Motor neuron (in vitro differentiated cells): Measurements from ENCODE around the gene NT5C2. TPM values are rescaled to one million over a fixed set of nuclear protein-coding genes. Genes with fewer than 3 reads are reported as not detected.
A peak's percentile ranks its signal among the peaks of the same experiment; 100 is the strongest.

Experiments
- ATAC-seq, 8 experiments: fragments of 200-7000 bp; cut with Tn5 transposase; replicated peaks in 6 of 8; 2 replicates each; pipeline ENCODE4 v1.8.0; 2021; ENCODE audit warnings: mild to moderate bottlenecking in 8 of 8, moderate library complexity in 8 of 8
- H3K27ac ChIP-seq, 2 donors: fragments of 250-450 bp; sonication (Bioruptor Pico); 2 replicates each; pipeline ENCODE4 v1.9.0; 2021; ENCODE audit warnings: antibody characterized with exemption in 2 of 2, mild to moderate bottlenecking in 2 of 2, moderate library complexity in 1 of 2
- H3K4me1 ChIP-seq, 2 donors: fragments of 250-450 bp; sonication (Bioruptor Pico); replicated peaks in 1 of 2; 2 replicates each; pipeline ENCODE4 v1.6.1; 2021; ENCODE audit warnings: antibody characterized with exemption in 2 of 2, mild to moderate bottlenecking in 2 of 2, moderate library complexity in 1 of 2
- H3K4me3 ChIP-seq, 5 donors: fragments of 250-450 bp; sonication (Bioruptor Pico); 2 replicates each; pipeline ENCODE4 v1.9.0; 2021; ENCODE audit warnings: antibody characterized with exemption in 5 of 5, mild to moderate bottlenecking in 5 of 5, moderate library complexity in 4 of 5
- WGBS, 10 experiments: fragments of 450-650 bp; shearing (Covaris generic); methylation state at CpG; one replicate each; pipeline ENCODE4 v1.0.0; 2022; 5-methylcytosine and 5-hydroxymethylcytosine counted together
- in situ Hi-C, 9 experiments: fragments of 400-800 bp; cut with MboI; loops; one replicate each; pipeline ENCODE4 v1.15.0; 2021; ENCODE audit warnings: low sequenced_read_pairs in 9 of 9, low pct_unique_long_range_greater_than_20kb in 2 of 9; ENCODE audit not compliant: unreplicated experiment in 9 of 9
- total RNA-seq, 8 experiments: library from RNA; unstranded; fragments of 300-600 nt; gene quantifications; 2 replicates each; pipeline versions ENCODE4 v1.2.3 to v1.2.4, GENCODE V29; 2022

The NT5C2 gene
- total RNA-seq, 8 experiments from 2014 or later: 39.5 to 103 (median 55.2) TPM

DNA sequence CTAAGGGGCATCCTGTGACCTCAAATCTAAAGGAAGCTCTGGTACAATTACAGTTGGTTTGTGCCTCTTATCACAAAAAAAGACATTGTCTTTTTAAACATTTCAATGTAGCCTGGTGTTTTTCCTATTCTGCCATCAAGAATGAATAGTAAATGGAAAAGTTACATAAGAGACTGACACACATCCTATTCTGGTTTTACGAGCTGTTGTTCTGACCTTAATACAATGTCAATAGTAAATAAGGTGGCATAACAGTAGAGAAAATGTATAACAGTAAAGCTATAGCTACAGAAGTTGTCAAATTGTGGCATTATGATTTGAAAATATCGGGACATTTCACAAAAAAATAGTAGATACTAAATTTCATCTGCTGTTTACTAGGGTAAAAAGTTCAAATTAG is 88.4 kb downstream of the NT5C2 start:
- ATAC-seq: no peak
- 0 to 50% (median 30%) methylated on average over 1 to 2 of the region's 2 CpGs; no CpG with 5 or more reads in 1 of the 10 experiments for WGBS, 10 experiments
- Histone ChIP-seq H3K27ac (no peak overlapping the region), H3K4me3 (no peak overlapping the region), H3K4me1 (no peaks in the 10 kb centered on the region)
- in situ Hi-C loops: no loop called here

GRCh38 chr10:103103989-103104388 is 89.1 kb downstream of the NT5C2 start:
- H3K27ac ChIP-seq: no peak overlapping the region
- H3K4me1 ChIP-seq: no peaks in the 10 kb centered on the region
- no peak for ATAC-seq
- WGBS, 10 experiments: 64 to 100% (median 89%) methylated on average over 1 to 2 of the region's 2 CpGs; no CpG with 5 or more reads in 1 of the 10 experiments
- in situ Hi-C loops: no loop called here
- H3K4me3 ChIP-seq: no peak overlapping the region

DNA sequence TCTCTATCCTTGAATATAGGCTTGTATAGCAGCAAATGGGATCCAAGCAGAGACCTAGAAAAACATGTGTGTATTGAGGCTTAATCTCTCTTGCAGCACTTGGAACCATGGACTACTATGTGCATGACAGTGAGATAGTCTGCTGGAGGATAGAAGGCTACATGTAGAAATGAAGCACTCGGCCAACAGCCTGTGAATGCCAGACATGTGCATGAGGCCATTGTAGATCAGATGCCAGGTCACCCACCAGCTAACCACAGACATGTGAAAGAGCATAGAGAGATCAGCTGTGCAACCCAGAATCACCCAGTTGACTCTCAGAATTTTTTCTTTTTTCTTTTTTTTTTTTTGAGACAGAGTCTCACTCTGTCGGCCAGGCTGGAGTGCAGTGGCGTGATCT is 90.9 kb downstream of the NT5C2 start:
- no peaks in the 10 kb centered on the region for H3K4me1 ChIP-seq
- H3K27ac ChIP-seq: no peak overlapping the region
- in situ Hi-C loops: no loop called here
- H3K4me3 ChIP-seq: no peak overlapping the region
- 88 to 100% (median 97%) methylated on average over 1 to 3 of the region's 3 CpGs; no CpG with 5 or more reads in 6 of the 10 experiments for WGBS, 10 experiments
- ATAC-seq: no peak

DNA sequence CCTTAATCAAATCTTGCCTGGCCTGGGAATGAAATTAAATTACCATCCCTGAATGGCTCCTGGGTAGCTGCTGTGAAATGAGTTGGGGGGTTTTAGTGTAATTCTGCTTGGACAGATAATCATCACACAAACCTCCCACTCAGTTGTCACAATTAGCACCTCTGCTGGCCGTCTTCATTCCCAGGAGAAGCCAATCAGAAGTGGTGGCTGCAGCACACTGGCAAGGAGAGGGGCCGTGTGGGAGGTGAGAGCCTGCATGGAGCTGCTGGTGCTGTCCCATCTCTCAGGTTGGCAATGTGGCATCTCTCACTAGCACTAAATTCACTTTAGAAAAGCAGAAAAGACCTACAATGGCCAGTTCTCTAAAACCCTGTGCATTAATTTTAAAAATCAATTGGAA is 92.5 kb downstream of the NT5C2 start:
- H3K27ac ChIP-seq: no peak overlapping the region
- ATAC-seq: no peak
- H3K4me3 ChIP-seq: no peak overlapping the region
- 0 to 100% (median 78%) methylated on average over 1 to 2 of the region's 2 CpGs; no CpG with 5 or more reads in 5 of the 10 experiments for WGBS, 10 experiments
- in situ Hi-C loops: no loop called here
- no peaks in the 10 kb centered on the region for H3K4me1 ChIP-seq

DNA sequence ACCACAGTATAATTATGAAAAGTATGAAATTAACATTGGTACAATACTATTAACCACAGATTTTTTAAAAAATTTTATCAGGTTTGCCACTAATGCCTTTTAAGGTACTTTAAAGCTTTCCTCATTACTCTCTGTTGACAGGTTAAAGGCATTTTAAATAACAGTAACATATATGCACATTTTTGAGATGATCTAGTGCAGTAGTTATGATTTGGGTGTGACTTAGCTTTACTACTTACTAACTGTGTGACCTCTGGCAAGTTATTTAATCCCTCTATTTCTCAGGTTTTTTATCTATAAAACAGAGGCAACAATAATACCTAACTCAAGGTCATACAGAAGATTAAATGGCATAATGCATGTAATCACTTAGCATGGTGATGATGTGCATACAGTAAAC is 94.8 kb downstream of the NT5C2 start:
- peak in 3 of 8 experiments; percentile 39 to 66 (median 51) for ATAC-seq
- H3K27ac ChIP-seq: no peak overlapping the region
- in situ Hi-C loops: loop anchor here in 1 of 9 experiments (25.0 kb wide), 1 partner anchor 139 kb away; the partner anchor contains the start of gene RPEL1

DNA sequence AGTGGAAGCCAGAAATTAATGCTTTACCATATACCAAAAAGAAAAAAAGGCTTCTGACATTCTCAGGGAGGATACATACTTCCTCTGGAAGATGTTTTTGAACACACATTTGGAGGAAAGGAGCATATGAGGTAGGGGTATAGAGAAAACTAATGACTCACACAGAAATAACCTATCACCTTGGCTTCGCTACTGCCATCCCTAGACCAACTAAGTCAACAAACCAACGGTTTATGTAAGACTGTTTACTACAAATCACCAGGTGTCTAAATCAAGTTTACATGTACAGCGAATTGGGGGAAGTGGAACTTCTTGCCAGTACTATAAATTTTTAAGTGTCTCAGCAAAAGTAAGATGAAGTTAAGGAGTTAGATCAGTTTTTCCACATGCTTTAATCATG is 96.9 kb downstream of the NT5C2 start:
- H3K4me1 ChIP-seq: no peaks in the 10 kb centered on the region
- no peak for ATAC-seq
- no peak overlapping the region for H3K4me3 ChIP-seq
- no peak overlapping the region for H3K27ac ChIP-seq
- WGBS, 10 experiments: 75 to 100% (median 80%) methylated on average over 1 to 3 of the region's 3 CpGs; no CpG with 5 or more reads in 2 of the 10 experiments
- in situ Hi-C loops: loop anchor here in 1 of 9 experiments (25.0 kb wide), 1 partner anchor 141 kb away; the partner anchor contains the start of gene RPEL1

More for the DNA sequence above, 94.8 kb downstream of the NT5C2 start:
- Histone ChIP-seq H3K4me1 (no peaks in the 10 kb centered on the region), H3K4me3 (no peak overlapping the region)

GRCh38 chr10:103095005-103095404 is 98.1 kb downstream of the NT5C2 start:
- H3K27ac ChIP-seq: no peak overlapping the region
- no peaks in the 10 kb centered on the region for H3K4me1 ChIP-seq
- no peak for ATAC-seq
- in situ Hi-C loops: loop anchor here in 1 of 9 experiments (25.0 kb wide), 1 partner anchor 142 kb away; the partner anchor contains the start of gene RPEL1
- H3K4me3 ChIP-seq: no peak overlapping the region

- no peak overlapping the region for H3K4me3 ChIP-seq
- H3K4me1 ChIP-seq: no peaks in the 10 kb centered on the region
- WGBS, 10 experiments: 80 to 100% (median 100%) methylated on average over 1 to 6 of the region's 7 CpGs; no CpG with 5 or more reads in 3 of the 10 experiments
- no peak overlapping the region for H3K27ac ChIP-seq
- in situ Hi-C loops: loop anchor here in 1 of 9 experiments (25.0 kb wide), 1 partner anchor 146 kb away; the partner anchor contains the start of gene RPEL1
- no peak for ATAC-seq
Measured at GRCh38 chr10:103090911-103091310, 102.2 kb downstream of the NT5C2 start.

DNA sequence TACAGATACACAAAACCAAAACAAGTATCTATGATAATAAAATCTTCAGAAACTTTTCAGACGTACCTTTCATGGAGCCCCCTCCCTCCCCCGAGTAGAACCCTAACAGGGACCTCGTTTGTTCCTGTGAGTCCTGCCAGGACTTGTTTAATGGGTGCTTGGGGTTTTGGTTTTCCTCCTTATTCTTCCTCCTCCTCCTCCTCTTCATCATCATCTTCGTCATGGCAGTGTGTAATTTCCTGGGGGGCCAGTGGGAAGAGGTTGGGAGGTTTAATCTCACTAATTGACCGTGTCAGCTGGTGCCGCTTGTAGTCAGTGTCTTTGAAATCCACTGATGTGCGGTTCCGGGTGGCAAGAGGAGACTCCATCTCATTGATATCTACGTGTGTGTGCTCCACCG is 103.6 kb downstream of the NT5C2 start:
- no peaks in the 10 kb centered on the region for H3K4me1 ChIP-seq
- H3K27ac ChIP-seq: no peak overlapping the region
- ATAC-seq: no peak
- in situ Hi-C loops: loop anchor here in 1 of 9 experiments (25.0 kb wide), 1 partner anchor 148 kb away; the partner anchor contains the start of gene RPEL1
- H3K4me3 ChIP-seq: no peak overlapping the region
- 79 to 98% (median 88%) methylated on average over 3 to 8 of the region's 10 CpGs; no CpG with 5 or more reads in 3 of the 10 experiments for WGBS, 10 experiments

DNA sequence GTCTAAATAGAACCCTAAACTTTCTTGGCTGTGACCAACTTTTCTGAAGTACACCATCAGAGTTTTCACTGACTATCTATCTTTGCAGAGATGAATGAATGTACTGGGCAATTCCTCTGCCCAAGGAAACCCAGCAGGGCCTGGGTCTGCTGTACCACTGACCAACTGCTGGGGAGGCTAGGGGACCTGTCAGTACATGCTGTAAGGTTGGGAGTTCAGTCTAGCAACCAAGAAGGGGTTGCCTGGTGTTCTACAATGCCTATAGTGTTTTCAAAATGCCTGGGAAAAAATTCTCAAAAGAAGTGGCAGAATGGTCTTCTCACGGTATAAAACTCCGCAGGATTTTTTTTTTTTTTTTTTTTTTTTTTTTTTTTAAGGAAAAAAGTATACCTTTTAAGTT is 106.3 kb downstream of the NT5C2 start:
- ATAC-seq: peak in 1 of 8 experiments; percentile 70
- 85 to 100% (median 100%) methylated on average over 1 to 2 of the region's 2 CpGs; no CpG with 5 or more reads in 3 of the 10 experiments for WGBS, 10 experiments
- H3K4me3 ChIP-seq: no peak overlapping the region
- in situ Hi-C loops: loop anchor here in 1 of 9 experiments (25.0 kb wide), 1 partner anchor 151 kb away; the partner anchor contains the start of gene RPEL1
- H3K4me1 ChIP-seq: no peaks in the 10 kb centered on the region
- no peak overlapping the region for H3K27ac ChIP-seq

- WGBS, 10 experiments: 43 to 100% (median 88%) methylated on average over 1 to 2 of the region's 2 CpGs
- no peaks in the 10 kb centered on the region for H3K4me1 ChIP-seq
- no peak overlapping the region for H3K27ac ChIP-seq
- in situ Hi-C loops: loop anchor here in 1 of 9 experiments (25.0 kb wide), 1 partner anchor 151 kb away; the partner anchor contains the start of gene RPEL1
- no peak overlapping the region for H3K4me3 ChIP-seq
- no peak for ATAC-seq
Measured at GRCh38 chr10:103086261-103086660, 106.8 kb downstream of the NT5C2 start.

- ATAC-seq: no peak
- in situ Hi-C loops: loop anchor here in 1 of 9 experiments (25.0 kb wide), 1 partner anchor 153 kb away; the partner anchor contains the start of gene RPEL1
- Histone ChIP-seq H3K27ac (no peak overlapping the region), H3K4me1 (no peaks in the 10 kb centered on the region), H3K4me3 (no peak overlapping the region)
- 85 to 100% (median 100%) methylated on average over 1 to 5 of the region's 5 CpGs; no CpG with 5 or more reads in 1 of the 10 experiments for WGBS, 10 experiments
Measured at GRCh38 chr10:103083977-103084320, 109.1 kb downstream of the NT5C2 start.

DNA sequence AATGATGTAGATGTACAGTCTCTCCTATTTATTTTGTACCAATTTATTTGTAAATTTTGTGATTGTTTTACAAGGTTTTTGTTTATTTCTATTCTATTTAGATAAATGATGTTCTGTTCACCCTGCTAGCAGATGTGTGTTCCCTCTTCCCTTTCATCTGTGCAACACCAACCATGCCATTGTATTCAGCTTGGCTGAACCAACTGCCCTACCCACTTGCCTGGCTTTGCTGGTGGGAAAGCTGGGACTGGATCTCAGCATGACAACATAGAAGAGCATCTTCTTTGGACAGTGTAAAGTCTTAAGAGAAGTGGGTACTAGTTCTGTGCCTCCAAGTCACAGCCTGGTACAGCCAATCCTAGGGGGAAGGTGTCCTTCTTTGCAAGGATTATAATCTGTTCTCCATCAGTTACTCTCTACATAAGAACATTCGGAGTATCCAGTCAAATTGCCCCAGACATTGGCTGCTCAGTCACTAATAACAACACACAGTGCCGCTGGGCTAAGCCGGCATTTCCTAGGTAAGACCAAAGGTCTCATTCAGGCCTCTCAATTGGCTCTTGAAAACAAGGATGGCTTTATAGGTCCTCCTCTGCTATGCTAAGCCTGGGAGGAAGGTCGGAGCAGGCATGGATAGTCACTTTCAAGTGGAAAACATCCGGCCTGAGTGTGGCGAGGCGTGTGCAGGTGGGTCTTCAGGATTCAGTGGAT is 109.7 kb downstream of the NT5C2 start:
- WGBS, 10 experiments: 60 to 100% (median 94%) methylated on average over 1 to 5 of the region's 7 CpGs; no CpG with 5 or more reads in 1 of the 10 experiments
- H3K27ac ChIP-seq: no peak overlapping the region
- in situ Hi-C loops: loop anchor here in 1 of 9 experiments (25.0 kb wide), 1 partner anchor 154 kb away; the partner anchor contains the start of gene RPEL1
- ATAC-seq: no peak
- H3K4me1 ChIP-seq: no peaks in the 10 kb centered on the region
- H3K4me3 ChIP-seq: no peak overlapping the region
